Stimulated activated CD8-positive, alpha-beta memory T cell treated with anti-CD3 and anti-CD28 coated beads, Interleukin-7, amount 100 ng/mL, for 4 hours (primary cell): ENCODE measurements around the gene GP1BA.

Experiments used
- DNase-seq, 2 donors: peaks; one replicate each; pipeline ENCODE4 v3.0.0-alpha.2; 2020; ENCODE audit warnings: low read depth in 2 of 2

The GP1BA gene

GRCh38 chr17:4950746-4951204 is 18.7 kb downstream of the GP1BA start, which contains the start of gene ENO3:
TSS of gene ENO3 (plus strand) at chr17:4951119. CDS start at chr17:4951830, 711 bp downstream.
- DNase-seq, result no peak

GRCh38 chr17:4951486-4951885 is 19.4 kb downstream of the GP1BA start:
- no peak for DNase-seq

DNA sequence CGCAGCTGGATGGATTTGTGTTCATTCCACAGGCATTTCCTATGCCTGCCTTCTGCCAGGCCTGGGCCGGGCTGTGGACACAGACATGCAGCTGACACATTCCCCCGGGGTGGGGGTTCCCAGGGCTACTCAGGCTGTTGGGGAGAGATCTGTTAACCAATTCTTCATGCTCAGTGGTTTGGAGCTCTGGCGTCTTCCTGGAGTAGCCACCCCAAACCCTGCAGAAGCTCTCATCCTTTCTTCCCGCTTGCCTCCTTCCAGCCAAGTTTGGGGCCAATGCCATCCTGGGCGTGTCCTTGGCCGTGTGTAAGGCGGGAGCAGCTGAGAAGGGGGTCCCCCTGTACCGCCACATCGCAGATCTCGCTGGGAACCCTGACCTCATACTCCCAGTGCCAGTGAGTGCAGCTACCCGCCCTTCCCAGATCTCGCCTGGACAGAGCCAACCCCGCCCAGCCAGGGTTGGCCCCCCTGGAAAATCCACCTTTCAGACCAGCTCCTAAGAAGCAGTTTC is 21.4 kb downstream of the GP1BA start:
- DNase-seq, result no peak

DNA sequence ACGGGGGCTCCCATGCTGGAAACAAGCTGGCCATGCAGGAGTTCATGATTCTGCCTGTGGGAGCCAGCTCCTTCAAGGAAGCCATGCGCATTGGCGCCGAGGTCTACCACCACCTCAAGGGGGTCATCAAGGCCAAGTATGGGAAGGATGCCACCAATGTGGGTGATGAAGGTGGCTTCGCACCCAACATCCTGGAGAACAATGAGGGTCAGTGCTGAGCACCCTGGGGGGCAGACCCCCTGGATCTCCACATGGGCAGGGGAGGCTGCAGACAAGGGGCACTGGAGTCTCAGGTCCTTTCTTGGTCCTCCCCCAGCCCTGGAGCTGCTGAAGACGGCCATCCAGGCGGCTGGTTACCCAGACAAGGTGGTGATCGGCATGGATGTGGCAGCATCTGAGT is 23.0 kb downstream of the GP1BA start:
- DNase-seq, result no peak

DNA sequence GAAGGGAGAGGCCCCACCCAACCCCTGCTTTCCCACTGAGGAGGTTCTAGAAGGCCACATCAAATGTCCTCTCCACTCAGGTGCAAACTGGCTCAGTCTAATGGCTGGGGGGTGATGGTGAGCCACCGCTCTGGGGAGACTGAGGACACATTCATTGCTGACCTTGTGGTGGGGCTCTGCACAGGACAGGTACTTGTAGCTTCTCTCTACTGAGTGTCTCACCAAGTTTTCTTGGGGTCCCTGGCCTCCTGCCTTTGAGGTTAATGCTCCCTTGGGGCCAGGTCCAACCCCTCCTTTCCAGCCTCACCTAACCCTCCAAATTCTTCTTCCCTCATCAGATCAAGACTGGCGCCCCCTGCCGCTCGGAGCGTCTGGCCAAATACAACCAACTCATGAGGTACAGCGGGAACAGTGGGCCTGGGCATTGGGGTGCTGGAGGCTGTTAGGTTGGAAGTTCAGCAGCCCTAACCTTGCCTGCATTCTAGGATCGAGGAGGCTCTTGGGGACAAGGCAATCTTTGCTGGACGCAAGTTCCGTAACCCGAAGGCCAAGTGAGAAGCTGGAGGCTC is 24.5 kb downstream of the GP1BA start:
- no peak for DNase-seq

GRCh38 chr17:4958102-4958501 is 26.0 kb downstream of the GP1BA start:
- DNase-seq, result no peak

GRCh38 chr17:4959261-4959965 is 27.3 kb downstream of the GP1BA start:
- DNase-seq, result no peak

DNA sequence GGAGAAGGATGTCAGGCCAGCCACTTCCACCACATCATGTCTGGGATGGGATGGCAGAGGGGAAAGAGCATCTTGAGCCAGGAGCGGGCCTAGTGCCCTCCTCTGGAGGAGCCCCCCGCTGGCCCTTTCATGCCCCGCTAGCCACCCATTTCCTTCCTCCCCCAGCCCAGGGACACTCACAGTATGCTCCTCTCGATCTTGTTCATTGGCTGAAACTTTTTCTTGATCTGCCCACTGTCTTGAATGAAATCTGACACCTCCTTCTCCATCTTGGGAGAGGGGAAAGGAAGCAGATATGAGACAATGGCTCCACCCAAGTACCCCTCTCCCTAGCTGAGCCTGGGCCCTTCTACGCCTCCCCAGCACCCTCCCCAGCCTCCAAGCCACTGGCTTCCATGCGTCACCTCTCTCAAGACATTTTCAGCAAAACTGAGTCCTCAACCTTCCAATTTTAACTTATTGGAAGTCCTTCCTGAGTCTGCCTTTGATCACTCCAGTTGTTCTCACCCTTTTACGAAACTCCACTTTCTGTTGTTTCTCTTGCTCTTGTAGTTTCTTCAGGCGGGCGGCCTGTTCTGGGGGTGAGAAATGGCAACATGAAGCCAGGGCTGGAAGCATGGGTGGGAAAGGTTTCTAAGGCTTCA is 28.3 kb downstream of the GP1BA start:
- DNase-seq, result no peak

DNA sequence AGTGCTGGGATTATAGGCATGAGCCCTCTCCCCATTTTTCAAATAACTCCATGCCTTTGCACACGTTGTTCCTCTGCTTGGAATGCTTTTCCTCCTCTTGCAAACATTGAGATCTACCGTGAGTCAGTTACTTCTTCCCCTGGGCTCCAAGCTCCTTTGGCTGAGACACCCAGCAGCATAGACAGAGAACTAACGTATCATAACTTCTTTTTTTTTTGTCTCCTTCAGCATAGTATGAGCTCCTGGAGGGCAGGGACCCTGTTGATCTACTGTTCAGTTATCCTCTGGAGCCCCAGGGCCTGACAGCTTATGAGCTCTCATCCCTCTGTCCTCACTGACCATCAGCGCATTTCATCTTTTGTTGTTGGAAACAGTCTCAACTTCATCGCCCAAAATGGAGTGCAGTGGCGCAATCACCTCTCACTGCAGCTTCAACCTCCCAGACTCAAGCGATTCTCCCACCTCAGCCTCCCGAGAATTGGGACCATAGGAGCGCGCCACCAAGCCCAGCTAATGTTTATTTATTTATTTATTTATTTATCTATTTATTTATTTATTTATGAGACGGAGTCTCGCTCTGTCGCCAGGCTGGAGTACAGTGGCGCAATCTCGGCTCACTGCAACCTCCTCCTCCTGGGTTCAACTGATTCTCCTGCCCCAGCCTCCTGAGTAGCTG is 33.4 kb downstream of the GP1BA start:
- DNase-seq, result no peak

GRCh38 chr17:4966844-4967538 is 34.9 kb downstream of the GP1BA start:
- DNase-seq, result peak; percentile 92 to 94

GRCh38 chr17:4967539-4968485 is 35.7 kb downstream of the GP1BA start, which contains the start of gene SPAG7:
TSS of gene SPAG7 (minus strand) at chr17:4967817. CDS start at chr17:4967804, 13 bp downstream.
- DNase-seq, result peak; percentile 86 to 88

GRCh38 chr17:4968486-4969046 is 36.5 kb downstream of the GP1BA start:
- no peak for DNase-seq

GRCh38 chr17:4969047-4969550 is 37.0 kb downstream of the GP1BA start:
- no peak for DNase-seq

GRCh38 chr17:4969551-4970173 is 37.6 kb downstream of the GP1BA start:
- no peak for DNase-seq

- DNase-seq, result no peak
Observed at GRCh38 chr17:4970273-4970672, 38.2 kb downstream of the GP1BA start.

- no peak for DNase-seq
Observed at GRCh38 chr17:4971826-4972225, 39.7 kb downstream of the GP1BA start.

GRCh38 chr17:4972322-4972721 is 40.2 kb downstream of the GP1BA start:
- DNase-seq, result no peak

DNA sequence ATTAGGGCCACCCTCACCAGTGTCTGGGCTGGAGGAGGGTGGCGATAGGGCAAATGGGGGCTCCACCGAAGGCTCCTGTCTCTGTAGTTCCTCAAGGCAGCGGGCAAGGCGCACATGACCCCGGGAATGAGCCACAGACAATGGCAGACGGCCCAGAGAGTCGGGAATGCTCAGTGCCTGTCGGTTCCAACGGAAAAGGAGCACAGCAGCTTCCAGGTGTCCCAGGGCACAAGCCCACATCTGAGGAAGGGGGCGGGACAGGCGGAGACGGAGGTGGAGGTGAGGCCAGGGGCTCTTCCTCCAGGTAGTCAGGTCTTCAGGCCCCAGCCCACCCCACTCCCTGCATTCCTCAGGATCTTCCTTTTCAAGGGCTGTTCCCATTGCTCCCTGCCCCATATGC is 40.7 kb downstream of the GP1BA start:
- no peak for DNase-seq
